ENCODE data around the gene SFXN2. TPM values are rescaled to one million over a fixed set of nuclear protein-coding genes. Genes with fewer than 3 reads are reported as not detected.
A peak's percentile ranks its signal among the peaks of the same experiment; 100 is the strongest.
"Not testable (repeated sequence)": the region's sequence is repeated elsewhere in the genome, so short reads cannot be mapped to it uniquely, and the experiment has no call there.

SFXN2 gene
- total RNA-seq, 1 experiment from 2014 or later = 12.9 TPM

- no peaks in the 10 kb centered on the region for H3K27me3 Mint-ChIP-seq (ENCODE audit: insufficient read depth, unreplicated experiment)
- peak overlapping the region; percentile 97 for H3K4me3 Mint-ChIP-seq (ENCODE audit: unreplicated experiment)
- H3K27ac Mint-ChIP-seq (ENCODE audit: low read depth, unreplicated experiment) = peak overlapping the region; percentile 92
- peaks cover 30% of the 10 kb centered on the region for H3K4me1 Mint-ChIP-seq (ENCODE audit: insufficient read depth, unreplicated experiment)
- intact Hi-C loops (cut with micrococcal nuclease) = loop anchor here (1.0 to 5.0 kb wide), 2 partner anchors 36 to 67 kb away; no protein-coding TSS in a partner anchor
- CTCF ChIA-PET = interaction anchor here (0.6 to 2.9 kb wide), 9 partner anchors 9 to 337 kb away, joined by 3 to 12 read pairs (median 6); partner anchors contain the start of gene TRIM8
- BruUV-seq (replicated peaks) = no TSS peak
- DNase-seq (ENCODE audit: unreplicated experiment) = no peak
- peaks cover 15% of the 10 kb centered on the region for H3K36me3 Mint-ChIP-seq (ENCODE audit: insufficient read depth, unreplicated experiment)
- H3K9me3 Mint-ChIP-seq (ENCODE audit: unreplicated experiment) = no peaks in the 10 kb centered on the region
- TF ChIP-seq, protein P1, sequence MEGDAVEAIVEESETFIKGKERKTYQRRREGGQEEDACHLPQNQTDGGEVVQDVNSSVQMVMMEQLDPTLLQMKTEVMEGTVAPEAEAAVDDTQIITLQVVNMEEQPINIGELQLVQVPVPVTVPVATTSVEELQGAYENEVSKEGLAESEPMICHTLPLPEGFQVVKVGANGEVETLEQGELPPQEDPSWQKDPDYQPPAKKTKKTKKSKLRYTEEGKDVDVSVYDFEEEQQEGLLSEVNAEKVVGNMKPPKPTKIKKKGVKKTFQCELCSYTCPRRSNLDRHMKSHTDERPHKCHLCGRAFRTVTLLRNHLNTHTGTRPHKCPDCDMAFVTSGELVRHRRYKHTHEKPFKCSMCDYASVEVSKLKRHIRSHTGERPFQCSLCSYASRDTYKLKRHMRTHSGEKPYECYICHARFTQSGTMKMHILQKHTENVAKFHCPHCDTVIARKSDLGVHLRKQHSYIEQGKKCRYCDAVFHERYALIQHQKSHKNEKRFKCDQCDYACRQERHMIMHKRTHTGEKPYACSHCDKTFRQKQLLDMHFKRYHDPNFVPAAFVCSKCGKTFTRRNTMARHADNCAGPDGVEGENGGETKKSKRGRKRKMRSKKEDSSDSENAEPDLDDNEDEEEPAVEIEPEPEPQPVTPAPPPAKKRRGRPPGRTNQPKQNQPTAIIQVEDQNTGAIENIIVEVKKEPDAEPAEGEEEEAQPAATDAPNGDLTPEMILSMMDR (IDR thresholded peaks at IDR 0.05; ENCODE audit: unreplicated experiment) = no peak
- POLR2A ChIA-PET = interaction anchor here (0.5 to 5.3 kb wide), 32 partner anchors 9 to 907 kb away, joined by 3 to 115 read pairs (median 4); partner anchors contain the start of genes ACTR1A, OGA, SUFU and TRIM8
These were observed 960 bp upstream of the SFXN2 start for GRCh38 chr10:102713539-102713813.

DNA sequence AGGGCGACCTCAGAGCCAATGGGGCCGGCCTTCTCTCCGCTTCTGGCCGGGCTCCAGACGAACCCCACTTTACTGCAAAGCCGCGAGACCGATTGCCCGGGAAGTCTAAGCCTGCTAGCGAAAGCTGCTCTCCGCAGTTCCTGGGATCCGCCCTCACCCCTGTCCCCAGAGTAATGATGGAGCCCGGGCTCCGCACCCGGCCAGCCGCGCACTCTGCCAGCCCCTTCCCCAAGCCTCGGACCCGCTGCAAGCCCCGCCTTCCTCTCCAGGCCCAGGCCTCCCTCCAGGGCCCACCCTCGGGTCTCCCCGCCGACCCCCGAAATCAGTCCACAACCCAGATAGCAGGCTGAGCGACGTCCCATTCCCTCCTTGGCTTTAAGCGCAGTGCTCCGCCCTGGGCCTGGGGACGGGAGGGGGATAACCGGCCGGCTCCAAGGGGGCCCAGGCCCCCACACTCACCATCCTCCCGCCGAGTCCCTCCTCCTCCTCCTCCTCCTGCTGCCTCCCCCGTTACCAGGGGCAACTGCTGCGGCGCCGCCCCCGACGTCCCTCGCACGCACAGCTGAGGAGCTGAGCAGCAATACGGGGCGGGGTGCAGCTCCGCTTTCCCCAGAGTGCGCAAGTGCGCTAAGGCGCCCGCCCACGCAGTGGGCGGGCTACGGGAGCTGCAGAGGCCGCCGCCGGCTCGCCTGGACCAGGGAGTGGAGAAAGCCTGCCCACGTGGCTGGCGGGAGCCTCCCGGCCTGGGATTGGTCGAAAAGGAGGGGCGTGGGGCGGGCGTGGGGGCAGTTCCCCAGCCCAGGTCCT, 419 bp upstream of the SFXN2 start, which contains the start of gene ARL3:
Gene ARL3, minus strand, starts transcription at position 584 of the 807 bp plus-strand sequence. Its CDS starts 122 bp downstream, at position 462.
- H3K36me3 Mint-ChIP-seq (ENCODE audit: insufficient read depth, unreplicated experiment) = peaks cover 15% of the 10 kb centered on the region
- no peaks in the 10 kb centered on the region for H3K27me3 Mint-ChIP-seq (ENCODE audit: insufficient read depth, unreplicated experiment)
- intact Hi-C loops (cut with micrococcal nuclease) = loop anchor here (1.0 to 5.0 kb wide), 3 partner anchors 29 to 68 kb away; partner anchors contain the start of gene WBP1L
- POLR2A ChIA-PET = interaction anchor here (0.6 to 5.3 kb wide), 43 partner anchors 9 to 1672 kb away, joined by 3 to 115 read pairs (median 4); partner anchors contain the start of genes ACTR1A, CNNM2, NFKB2 and OGA
- peak; percentile 98 for DNase-seq (ENCODE audit: unreplicated experiment)
- H3K4me3 Mint-ChIP-seq (ENCODE audit: unreplicated experiment) = peak within 1 kb of the TSS; percentile 97
- TF ChIP-seq, protein P1 (IDR thresholded peaks at IDR 0.05; ENCODE audit: unreplicated experiment) = peak; percentile 40
- peak within 1 kb of the TSS; percentile 92 for H3K27ac Mint-ChIP-seq (ENCODE audit: low read depth, unreplicated experiment)
- CTCF ChIA-PET = interaction anchor here (0.6 to 2.9 kb wide), 13 partner anchors 9 to 338 kb away, joined by 3 to 12 read pairs (median 5); partner anchors contain the start of gene TRIM8
- BruUV-seq (replicated peaks) = no TSS peak
- no peaks in the 10 kb centered on the region for H3K9me3 Mint-ChIP-seq (ENCODE audit: unreplicated experiment)
- peaks cover 30% of the 10 kb centered on the region for H3K4me1 Mint-ChIP-seq (ENCODE audit: insufficient read depth, unreplicated experiment)

- ChIA-PET CTCF (interaction anchor here (1.5 to 2.8 kb wide), 2 partner anchors 26 to 186 kb away, joined by 4 to 8 read pairs; no protein-coding TSS in a partner anchor), POLR2A (interaction anchor here (2.3 to 3.5 kb wide), 2 partner anchors 10 to 11 kb away, joined by 11 to 13 read pairs; no protein-coding TSS in a partner anchor)
- peak overlapping the region; percentile 97 for H3K4me3 Mint-ChIP-seq (ENCODE audit: unreplicated experiment)
- H3K4me1 Mint-ChIP-seq (ENCODE audit: insufficient read depth, unreplicated experiment) = peaks cover 26% of the 10 kb centered on the region
- TF ChIP-seq, protein P1 (IDR thresholded peaks at IDR 0.05; ENCODE audit: unreplicated experiment) = no peak
- no peak overlapping the region for H3K27ac Mint-ChIP-seq (ENCODE audit: low read depth, unreplicated experiment)
- BruUV-seq (replicated peaks) = no TSS peak
- intact Hi-C loops (cut with micrococcal nuclease) = no loop called here
- no peaks in the 10 kb centered on the region for H3K9me3 Mint-ChIP-seq (ENCODE audit: unreplicated experiment)
- peaks cover 23% of the 10 kb centered on the region for H3K36me3 Mint-ChIP-seq (ENCODE audit: insufficient read depth, unreplicated experiment)
- no peaks in the 10 kb centered on the region for H3K27me3 Mint-ChIP-seq (ENCODE audit: insufficient read depth, unreplicated experiment)
- DNase-seq (ENCODE audit: unreplicated experiment) = no peak
These were observed 1.4 kb downstream of the SFXN2 start for GRCh38 chr10:102715880-102716279.

- POLR2A ChIA-PET = interaction anchor here (0.5 kb wide), 1 partner anchor 33 kb away, joined by 3 read pairs; no protein-coding TSS in a partner anchor
- DNase-seq (ENCODE audit: unreplicated experiment); intact Hi-C loops (cut with micrococcal nuclease); H3K9me3 Mint-ChIP-seq (ENCODE audit: unreplicated experiment); H3K27ac Mint-ChIP-seq (ENCODE audit: low read depth, unreplicated experiment); BruUV-seq (replicated peaks); H3K27me3 Mint-ChIP-seq (ENCODE audit: insufficient read depth, unreplicated experiment); CTCF ChIA-PET; H3K4me3 Mint-ChIP-seq (ENCODE audit: unreplicated experiment): not testable (repeated sequence)
- Mint-ChIP-seq H3K4me1 (ENCODE audit: insufficient read depth, unreplicated experiment) (peaks cover 31% of the 10 kb centered on the region), H3K36me3 (ENCODE audit: insufficient read depth, unreplicated experiment) (peaks cover 23% of the 10 kb centered on the region)
These were observed 2.6 kb downstream of the SFXN2 start for GRCh38 chr10:102716900-102717565.
